ENCODE data around the gene TUFT1.

Gene TUFT1

GRCh38 chr1:151541752-151542151, 1.6 kb downstream of the TUFT1 start:
- H3K4me3 ChIP-seq (ENCODE audit: low read depth, low read length), result peak overlapping the region; percentile 90
- DNase-seq (ENCODE audit: low read depth), result no peak
- TF ChIP-seq, protein P1, sequence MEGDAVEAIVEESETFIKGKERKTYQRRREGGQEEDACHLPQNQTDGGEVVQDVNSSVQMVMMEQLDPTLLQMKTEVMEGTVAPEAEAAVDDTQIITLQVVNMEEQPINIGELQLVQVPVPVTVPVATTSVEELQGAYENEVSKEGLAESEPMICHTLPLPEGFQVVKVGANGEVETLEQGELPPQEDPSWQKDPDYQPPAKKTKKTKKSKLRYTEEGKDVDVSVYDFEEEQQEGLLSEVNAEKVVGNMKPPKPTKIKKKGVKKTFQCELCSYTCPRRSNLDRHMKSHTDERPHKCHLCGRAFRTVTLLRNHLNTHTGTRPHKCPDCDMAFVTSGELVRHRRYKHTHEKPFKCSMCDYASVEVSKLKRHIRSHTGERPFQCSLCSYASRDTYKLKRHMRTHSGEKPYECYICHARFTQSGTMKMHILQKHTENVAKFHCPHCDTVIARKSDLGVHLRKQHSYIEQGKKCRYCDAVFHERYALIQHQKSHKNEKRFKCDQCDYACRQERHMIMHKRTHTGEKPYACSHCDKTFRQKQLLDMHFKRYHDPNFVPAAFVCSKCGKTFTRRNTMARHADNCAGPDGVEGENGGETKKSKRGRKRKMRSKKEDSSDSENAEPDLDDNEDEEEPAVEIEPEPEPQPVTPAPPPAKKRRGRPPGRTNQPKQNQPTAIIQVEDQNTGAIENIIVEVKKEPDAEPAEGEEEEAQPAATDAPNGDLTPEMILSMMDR (IDR thresholded peaks at IDR 0.05; ENCODE audit: control insufficient read depth, extremely low read depth, insufficient read depth), result no peak

- H3K4me3 ChIP-seq (ENCODE audit: low read depth, low read length), result no peak overlapping the region
- peak; percentile 56 for DNase-seq (ENCODE audit: low read depth)
- TF ChIP-seq, protein P1 (IDR thresholded peaks at IDR 0.05; ENCODE audit: control insufficient read depth, extremely low read depth, insufficient read depth), result no peak
Observed at GRCh38 chr1:151542710-151543129, 2.6 kb downstream of the TUFT1 start.

GRCh38 chr1:151545542-151545941, 5.4 kb downstream of the TUFT1 start:
- DNase-seq (ENCODE audit: low read depth), result no peak
- TF ChIP-seq, protein P1 (IDR thresholded peaks at IDR 0.05; ENCODE audit: control insufficient read depth, extremely low read depth, insufficient read depth), result no peak
- no peak overlapping the region for H3K4me3 ChIP-seq (ENCODE audit: low read depth, low read length)

DNA sequence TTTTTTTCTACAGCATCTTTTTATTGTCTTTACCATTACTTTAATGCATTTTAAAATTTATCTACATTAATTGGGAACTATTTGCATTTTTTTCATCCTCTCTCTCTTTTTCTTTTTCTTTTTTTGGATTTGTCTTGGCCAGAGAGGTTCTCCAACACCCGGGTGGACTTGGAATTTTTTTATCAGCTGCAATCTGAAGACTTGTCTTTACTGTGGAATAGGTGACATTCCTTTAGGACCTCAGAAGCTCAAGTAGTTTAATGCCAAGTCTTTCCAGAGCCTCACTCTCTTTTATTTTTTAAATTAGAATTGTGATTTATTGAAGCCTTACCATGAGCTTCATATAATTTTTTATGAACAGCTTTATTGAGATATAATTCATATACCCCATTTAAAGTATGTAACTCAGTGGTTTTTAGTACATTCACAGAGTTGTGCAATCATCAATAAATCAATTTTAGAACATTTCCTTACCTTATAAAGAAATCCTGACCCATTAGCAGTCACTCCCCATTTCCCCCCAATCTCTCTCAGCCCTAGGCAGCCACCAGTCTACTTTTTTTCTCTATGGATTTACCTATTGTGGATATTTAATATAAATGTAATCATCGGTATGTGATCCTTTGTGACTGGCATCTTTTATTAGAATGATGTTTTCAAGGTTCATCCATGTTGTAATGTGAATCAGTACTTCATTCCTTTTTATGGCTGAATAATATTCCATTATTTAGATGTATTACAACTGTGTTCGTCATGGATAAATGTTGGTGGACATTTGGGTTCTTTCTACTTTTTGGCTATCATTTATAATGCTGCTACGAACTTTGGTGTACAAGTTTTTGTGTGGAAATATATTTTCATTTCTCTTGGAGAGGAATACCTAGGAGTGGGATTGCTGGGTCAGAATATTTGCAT, 6.2 kb downstream of the TUFT1 start:
- no peak for DNase-seq (ENCODE audit: low read depth)
- TF ChIP-seq, protein P1 (IDR thresholded peaks at IDR 0.05; ENCODE audit: control insufficient read depth, extremely low read depth, insufficient read depth), result no peak
- H3K4me3 ChIP-seq (ENCODE audit: low read depth, low read length), result no peak overlapping the region

- TF ChIP-seq, protein P1 (IDR thresholded peaks at IDR 0.05; ENCODE audit: control insufficient read depth, extremely low read depth, insufficient read depth), result no peak
- DNase-seq (ENCODE audit: low read depth), result peak; percentile 54
- H3K4me3 ChIP-seq (ENCODE audit: low read depth, low read length), result no peak overlapping the region
Observed at GRCh38 chr1:151547119-151547899, 7.2 kb downstream of the TUFT1 start.

DNA sequence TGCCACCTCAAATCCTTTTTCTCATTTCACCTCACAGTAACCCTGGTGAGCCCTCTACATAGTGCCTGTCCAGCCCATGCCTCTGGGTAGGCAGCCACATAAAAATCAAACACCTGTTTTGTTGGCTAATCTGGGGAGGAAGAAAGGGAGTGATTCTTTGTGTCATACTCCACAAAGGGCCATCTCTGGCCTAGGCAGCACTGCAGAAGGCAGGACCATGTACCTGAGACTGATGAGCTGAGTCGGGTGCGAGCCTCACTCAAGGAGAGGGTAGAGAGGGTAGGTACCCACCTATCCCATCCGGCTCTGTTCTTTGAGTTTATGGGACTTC, 7.8 kb downstream of the TUFT1 start:
- no peak overlapping the region for H3K4me3 ChIP-seq (ENCODE audit: low read depth, low read length)
- no peak for DNase-seq (ENCODE audit: low read depth)
- TF ChIP-seq, protein P1 (IDR thresholded peaks at IDR 0.05; ENCODE audit: control insufficient read depth, extremely low read depth, insufficient read depth), result no peak
